K562 (cell line): ENCODE measurements around the gene NDUFS3. TPM values are rescaled to one million over a fixed set of nuclear protein-coding genes. Genes with fewer than 3 reads are reported as not detected.

Source experiments
- ATAC-seq: fragments of 200-7000 bp; cut with Tn5 transposase; 3 replicates; pipeline ENCODE4 v1.9.1; 2020; ENCODE audit warnings: moderate library complexity
- BruUV-seq: library from RNA; stranded (reverse); fragments of 400-500 nt; replicated peaks from 2 replicates; lab custom pipeline; 2021; lab: Mats Ljungman, UMichigan
- CTCF ChIA-PET: fragments of 300-600 bp; formaldehyde crosslinking; extraction: SDS; loops from one replicate; lab custom pipeline; 2021; ENCODE audit warnings: low intra/inter-chr PET ratio; lab: Yijun Ruan, JAX
- POLR2A ChIA-PET: fragments of 300-600, 350-650 bp; sonication (Branson Sonifier 250); formaldehyde crosslinking; extraction: SDS; loops from one replicate; lab custom pipeline; 2021; ENCODE audit warnings: antibody characterized with exemption, inconsistent platforms; lab: Yijun Ruan, JAX
- DNase-seq, 4 experiments: peaks; one replicate each; pipeline versions ENCODE4 v3.0.0 to v3.0.0-alpha.2; 2011 to 2018; ENCODE audit warnings: low spot score in 3 of 4, mixed read lengths in 3 of 4; ENCODE audit errors: extremely low read depth in 1 of 4
- FAIRE-seq: peaks from 2 replicates; lab custom pipeline; 2011; peaks lifted over from hg19 to GRCh38; lab: Jason Lieb, UNC
- H2AFZ ChIP-seq: 2 replicates; pipeline ENCODE4 v1.6.0; 2011; ENCODE audit warnings: low read depth, low read length, control low read depth, inconsistent platforms
- H3K27ac ChIP-seq: fragments of 200-600 bp; 3 replicates; pipeline ENCODE4 v1.8.0; 2011; ENCODE audit warnings: low read depth, mild to moderate bottlenecking, control low read depth, inconsistent platforms, low read length, moderate library complexity, mixed read lengths; ENCODE audit errors: extremely low read depth
- H3K27me3 ChIP-seq, 2 experiments: fragments of 300-600 bp in 1 of 2; 2 replicates in 1 of 2; 3 replicates in 1 of 2; pipeline versions ENCODE4 v1.6.0 to v1.8.0; 2011; ENCODE audit warnings: inconsistent platforms in 2 of 2, low read length in 2 of 2, mild to moderate bottlenecking in 1 of 2, mixed read lengths in 1 of 2, moderate library complexity in 1 of 2; ENCODE audit not compliant: control insufficient read depth in 2 of 2, insufficient read depth in 2 of 2
- H3K36me3 ChIP-seq: fragments of 300-600 bp; 3 replicates; pipeline ENCODE4 v1.8.0; 2011; ENCODE audit warnings: mild to moderate bottlenecking, low read length, inconsistent platforms; ENCODE audit not compliant: control insufficient read depth, insufficient read depth
- H3K4me1 ChIP-seq, 2 experiments: fragments of 200-600 bp in 1 of 2; replicated peaks in 1 of 2; 2 replicates in 1 of 2; 3 replicates in 1 of 2; pipeline versions ENCODE4 v1.5.1 to v1.8.0; 2011; ENCODE audit warnings: inconsistent platforms in 2 of 2, low read length in 2 of 2, mild to moderate bottlenecking in 1 of 2, mixed read lengths in 1 of 2, moderate library complexity in 1 of 2; ENCODE audit not compliant: control insufficient read depth in 2 of 2, insufficient read depth in 2 of 2
- H3K4me2 ChIP-seq: 2 replicates; pipeline ENCODE4 v1.6.1; 2011; ENCODE audit warnings: low read length, control low read depth, inconsistent platforms, mixed read lengths; ENCODE audit not compliant: insufficient read depth
- H3K4me3 ChIP-seq: fragments of 200-600 bp; sonication (generic), shearing (Covaris generic); 2 replicates; pipeline ENCODE4 v1.5.1; 2016; ENCODE audit warnings: control low read depth, inconsistent platforms
- H3K79me2 ChIP-seq: fragments of 200-600 bp; 3 replicates; pipeline ENCODE4 v1.8.0; 2011; ENCODE audit warnings: low read length, inconsistent platforms; ENCODE audit not compliant: control insufficient read depth, insufficient read depth
- H3K9ac ChIP-seq, 2 experiments: 2 replicates each; pipeline versions ENCODE4 v1.6.0 to v1.6.1; 2011; ENCODE audit warnings: low read depth in 2 of 2, low read length in 2 of 2, control low read depth in 1 of 2, inconsistent platforms in 1 of 2, mild to moderate bottlenecking in 1 of 2, mixed read lengths in 1 of 2; ENCODE audit not compliant: insufficient read depth in 1 of 2
- H3K9me1 ChIP-seq: one replicate; pipeline ENCODE4 v1.6.0; 2011; ENCODE audit warnings: inconsistent platforms, mild to moderate bottlenecking, low read length, moderate library complexity; ENCODE audit not compliant: control insufficient read depth, insufficient read depth
- H3K9me3 ChIP-seq: replicated peaks from 2 replicates; pipeline ENCODE4 v1.5.1; 2011; ENCODE audit warnings: low read depth, low read length, inconsistent platforms; ENCODE audit not compliant: control insufficient read depth, insufficient read depth
- H4K20me1 ChIP-seq: replicated peaks from 2 replicates; pipeline ENCODE4 v1.6.1; 2011; ENCODE audit warnings: low read length, inconsistent platforms, mixed read lengths; ENCODE audit not compliant: control insufficient read depth, insufficient read depth
- ARID1B ChIP-seq: fragments of 450-650 bp; IDR thresholded peaks from 2 replicates; pipeline ENCODE4 v1.6.1; 2016; ENCODE audit warnings: antibody characterized with exemption, mild to moderate bottlenecking, inconsistent platforms
- HDAC1 ChIP-seq, 2 experiments: fragments of 450-650 bp; IDR thresholded peaks; 2 replicates each; pipeline ENCODE4 v1.6.1; 2016 to 2017; ENCODE audit warnings: inconsistent platforms in 1 of 2, mild to moderate bottlenecking in 1 of 2, moderate library complexity in 1 of 2
- MLLT1 ChIP-seq, 2 experiments: fragments of 450-650 bp; IDR thresholded peaks; 2 replicates each; pipeline ENCODE4 v1.6.1; 2016
- NCOA1 ChIP-seq: fragments of 450-650 bp; IDR thresholded peaks from 2 replicates; pipeline ENCODE4 v1.6.1; 2016; ENCODE audit warnings: low read depth
- NCOA6 ChIP-seq: fragments of 450-650 bp; IDR thresholded peaks from 2 replicates; pipeline ENCODE4 v1.6.1; 2017; ENCODE audit warnings: mild to moderate bottlenecking
- PHF20 ChIP-seq: fragments of 450-650 bp; IDR thresholded peaks from 2 replicates; pipeline ENCODE4 v1.6.1; 2018; ENCODE audit not compliant: partially characterized antibody
- POU5F1 ChIP-seq: fragments of 150-350 bp; IDR thresholded peaks from 2 replicates; pipeline ENCODE4 v1.6.1; 2014; ENCODE audit warnings: borderline replicate concordance, low read length, low read depth, mild to moderate bottlenecking; ENCODE audit not compliant: partially characterized antibody
- RBM34 ChIP-seq: fragments of 200-400 bp; formaldehyde crosslinking; IDR thresholded peaks from 2 replicates; pipeline ENCODE4 v1.6.1; 2018; ENCODE audit warnings: low read length, borderline replicate concordance; ENCODE audit not compliant: insufficient read depth
- STAT5A ChIP-seq: IDR thresholded peaks from 2 replicates; pipeline ENCODE4 v1.6.1; 2012; ENCODE audit warnings: low read length, inconsistent platforms, borderline replicate concordance
- ZNF232 ChIP-seq: sonication (generic); formaldehyde crosslinking; IDR thresholded peaks from 2 replicates; pipeline ENCODE4 v1.8.0; 2022; ENCODE audit warnings: mild to moderate bottlenecking, missing genetic modification reagents
- ZNF24 ChIP-seq: fragments of 450-650 bp; IDR thresholded peaks from 2 replicates; pipeline ENCODE4 v1.6.1; 2016
- ZNF586 ChIP-seq: fragments of 450-650 bp; formaldehyde crosslinking; conservative IDR thresholded peaks from 2 replicates; pipeline ENCODE4 v1.4.0; 2020; ENCODE audit warnings: mild to moderate bottlenecking, moderate library complexity
- in situ Hi-C: fragments of 300-500 bp; cut with MboI; formaldehyde crosslinking; loops from 4 replicates; pipeline ENCODE4 v1.15.0; 2018; ENCODE audit warnings: inconsistent platforms, mixed read lengths
- intact Hi-C: fragments of 100-400 bp; cut with micrococcal nuclease; formaldehyde crosslinking; loops from 2 replicates; pipeline ENCODE4 v1.14.2; 2022
- polyA plus RNA-seq, 8 experiments: library from polyadenylated mRNA; depleted of rRNA in 4 of 8; stranded (reverse) in 5 of 8; unstranded in 3 of 8; fragments of >200 nt; fragmentation: Nextera tagmentation in 2 of 8; fragmentation: Illumina TruSeq in 1 of 8; extraction: Ambion mirVana in 2 of 8; extraction: Trizol in 1 of 8; gene quantifications; 2 replicates each; pipeline versions ENCODE4 v1.2.1 to v1.2.3, GENCODE V29; 2011 to 2014; ENCODE audit warnings: inconsistent platforms in 1 of 8, missing spikeins in 1 of 8
- total RNA-seq, 7 experiments: library from RNA; depleted of rRNA in 6 of 7; stranded (reverse); fragments of >200 nt in 6 of 7; fragmentation: Illumina TruSeq in 2 of 7; extraction: Trizol in 2 of 7; gene quantifications; 2 replicates each; pipeline versions ENCODE4 v1.2.1 to v1.2.3, GENCODE V29; 2011 to 2021; ENCODE audit warnings: low replicate concordance in 1 of 7
- TF ChIP-seq, protein P1 (sequence below): fragments of 450-650 bp; IDR thresholded peaks from 2 replicates; pipeline ENCODE4 v1.6.1; 2016; ENCODE audit warnings: borderline replicate concordance

Gene NDUFS3
- total and polyA plus RNA-seq, 9 of the 15 experiments (the other 6 are each of a cell fraction or from before 2014, with no cell fraction given), result 38.7 to 341 (median 194) TPM

DNA sequence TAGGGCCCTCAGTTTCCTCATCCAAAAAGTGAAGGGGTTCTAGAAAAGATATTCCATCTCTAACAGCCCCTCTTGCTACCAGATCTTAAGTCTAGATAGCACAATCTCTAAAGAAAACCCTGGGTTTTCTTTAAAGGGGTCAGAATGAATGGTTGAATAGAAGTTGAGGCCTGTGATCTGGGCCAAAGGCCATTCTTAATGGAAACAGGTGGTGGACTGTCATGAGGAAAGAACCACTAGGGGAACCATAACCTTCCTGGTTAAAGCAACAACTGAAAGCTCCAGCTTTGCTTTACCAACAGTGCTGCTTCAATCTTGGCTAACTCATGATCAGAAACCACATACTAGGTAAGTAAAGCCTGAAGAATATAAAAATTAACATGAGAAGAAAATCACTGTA, 27.8 kb upstream of the NDUFS3 start:
- no peaks in the 10 kb centered on the region for H3K27me3 ChIP-seq
- TSS peak; percentile 39 for BruUV-seq
- peak in 3 of 4 experiments; percentile 46 to 64 (median 48) for DNase-seq
- peak overlapping the region; percentile 96 for H3K4me2 ChIP-seq
- FAIRE-seq, result peak; percentile 67
- intact Hi-C loops (loop anchor here (2.0 to 5.0 kb wide), 2 partner anchors 39 to 66 kb away; no protein-coding TSS in a partner anchor), in situ Hi-C loops (no loop called here)
- peaks cover 27% of the 10 kb centered on the region for H3K36me3 ChIP-seq
- peaks cover 11 to 18% of the 10 kb centered on the region in 2 experiments; a peak in 4 of 5 replicates for H3K4me1 ChIP-seq
- peak overlapping the region; percentile 7; the same call in 1 of the 3 replicates for H3K27ac ChIP-seq
- no peak overlapping the region for H2AFZ ChIP-seq
- peak overlapping the region in 1 of 2 experiments; percentile 92; a peak in 2 of 4 replicates for H3K9ac ChIP-seq
- H3K79me2 ChIP-seq, result peaks cover 69% of the 10 kb centered on the region
- H3K9me1 ChIP-seq, result peaks cover 6% of the 10 kb centered on the region
- ChIA-PET CTCF (interaction anchor here (1.5 kb wide), 1 partner anchor 66 kb away, joined by 7 read pairs; no protein-coding TSS in a partner anchor), POLR2A (interaction anchor here (0.6 to 3.8 kb wide), 7 partner anchors 9 to 1556 kb away, joined by 3 to 28 read pairs (median 6); partner anchors contain the start of gene PTPMT1)
- H3K9me3 ChIP-seq, result no peaks in the 10 kb centered on the region
- peaks cover 12% of the 10 kb centered on the region for H4K20me1 ChIP-seq
- ATAC-seq, result peak; percentile 59
- peak overlapping the region; percentile 100 for H3K4me3 ChIP-seq
- TF ChIP-seq PHF20 (no peak), MLLT1 (IDR thresholded peaks at IDR 0.05) (no peak), HDAC1 (IDR thresholded peaks at IDR 0.05) (peak in 1 of 2 experiments; percentile 12; a peak in 1 of 4 replicates), ZNF232 (CRISPR knock-in tag) (no peak), ZNF586 (no peak), POU5F1 (no peak), STAT5A (0 out of 2 replicates have a peak, but pooled peaks have one; percentile 3), RBM34 (no peak), ARID1B (no peak), NCOA6 (no peak), ZNF24 (no peak), NCOA1 (no peak)
- TF ChIP-seq, protein P1, sequence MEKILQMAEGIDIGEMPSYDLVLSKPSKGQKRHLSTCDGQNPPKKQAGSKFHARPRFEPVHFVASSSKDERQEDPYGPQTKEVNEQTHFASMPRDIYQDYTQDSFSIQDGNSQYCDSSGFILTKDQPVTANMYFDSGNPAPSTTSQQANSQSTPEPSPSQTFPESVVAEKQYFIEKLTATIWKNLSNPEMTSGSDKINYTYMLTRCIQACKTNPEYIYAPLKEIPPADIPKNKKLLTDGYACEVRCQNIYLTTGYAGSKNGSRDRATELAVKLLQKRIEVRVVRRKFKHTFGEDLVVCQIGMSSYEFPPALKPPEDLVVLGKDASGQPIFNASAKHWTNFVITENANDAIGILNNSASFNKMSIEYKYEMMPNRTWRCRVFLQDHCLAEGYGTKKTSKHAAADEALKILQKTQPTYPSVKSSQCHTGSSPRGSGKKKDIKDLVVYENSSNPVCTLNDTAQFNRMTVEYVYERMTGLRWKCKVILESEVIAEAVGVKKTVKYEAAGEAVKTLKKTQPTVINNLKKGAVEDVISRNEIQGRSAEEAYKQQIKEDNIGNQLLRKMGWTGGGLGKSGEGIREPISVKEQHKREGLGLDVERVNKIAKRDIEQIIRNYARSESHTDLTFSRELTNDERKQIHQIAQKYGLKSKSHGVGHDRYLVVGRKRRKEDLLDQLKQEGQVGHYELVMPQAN, result no peak
